ENCODE data around the gene MRPS27. TPM values are rescaled to one million over a fixed set of nuclear protein-coding genes. Genes with fewer than 3 reads are reported as not detected.

Gene MRPS27
- total and polyA plus RNA-seq, 2 of the 13 experiments (the other 11 are each of a cell fraction or from before 2014, with no cell fraction given): 71.8 to 115 TPM

- no peak for FAIRE-seq
- in situ Hi-C loops (cut with HindIII; ENCODE audit: extremely low pct_ligation_motif_present, low pct_unique_long_range_greater_than_20kb): no loop called here
- peaks cover 80% of the 10 kb centered on the region for H3K4me1 ChIP-seq (ENCODE audit: insufficient read depth, low read length)
Observed at GRCh38 chr5:72245546-72245945, 74.5 kb downstream of the MRPS27 start.

GRCh38 chr5:72244862-72245371 is 75.1 kb downstream of the MRPS27 start:
- DNase-seq (ENCODE audit: low spot score) (peak; percentile 54), FAIRE-seq (peak; percentile 95), ATAC-seq (peak; percentile 83)
- H3K4me3 ChIP-seq (replicated peaks in 1 of 3; ENCODE audit: insufficient read depth in 1 of 3, low read depth in 2 of 3, low read length in 3 of 3): no peak overlapping the region
- H3K36me3 ChIP-seq (replicated peaks in 1 of 2; ENCODE audit: control insufficient read depth in 1 of 2, insufficient read depth in 2 of 2, low read length in 2 of 2): 0 out of 5 replicates have a peak, but pooled peaks cover 0 to under 1% of the 10 kb centered on the region in 2 experiments
- intact Hi-C loops (cut with micrococcal nuclease; ENCODE audit: unreplicated experiment) (loop anchor here (1.0 to 2.0 kb wide), 3 partner anchors 50 to 108 kb away; no protein-coding TSS in a partner anchor), in situ Hi-C loops (cut with HindIII; ENCODE audit: extremely low pct_ligation_motif_present, low pct_unique_long_range_greater_than_20kb) (no loop called here)
- 83% methylated on average over 2 of the region's 2 CpGs for WGBS (ENCODE audit: low lambda C conversion rate)
- H3K9me3 ChIP-seq (ENCODE audit: low read length): no peaks in the 10 kb centered on the region
- CTCF ChIA-PET (ENCODE audit: low intra/inter-chr PET ratio, low total read pairs): interaction anchor here (1.2 kb wide), 1 partner anchor 63 kb away, joined by 6 read pairs; no protein-coding TSS in a partner anchor
- H3K27ac ChIP-seq (ENCODE audit: extremely low read length, insufficient read depth, low read length): no peak overlapping the region
- peaks cover 13% of the 10 kb centered on the region for H3K79me2 ChIP-seq (ENCODE audit: insufficient read depth, low read length)
- peaks cover 4% of the 10 kb centered on the region; the same call in 1 of the 2 replicates for H4K20me1 ChIP-seq (ENCODE audit: insufficient read depth, low read length)
- H3K4me1 ChIP-seq (ENCODE audit: insufficient read depth, low read length): peaks cover 84% of the 10 kb centered on the region
- POLR2A ChIA-PET: interaction anchor here (1.0 kb wide), 1 partner anchor 75 kb away, joined by 4 read pairs; the partner anchor contains the start of genes MRPS27 and PTCD2
- no peak overlapping the region for H2AFZ ChIP-seq (ENCODE audit: low read length)
- H3K4me2 ChIP-seq (ENCODE audit: low read depth, low read length): no peak overlapping the region
- H3K9ac ChIP-seq (ENCODE audit: insufficient read depth, low read depth, low read length): no peak overlapping the region
- H3K27me3 ChIP-seq (ENCODE audit: control insufficient read depth in 1 of 2, insufficient read depth in 2 of 2, low read length in 2 of 2): no peaks in the 10 kb centered on the region
- no TSS peak for BruUV-seq (replicated peaks)
- TF ChIP-seq TFAP4 (IDR thresholded peaks at IDR 0.05; ENCODE audit: borderline replicate concordance, low read depth) (peak; percentile 46; the same call in 1 of the 2 replicates), ZNF737 (CRISPR knock-in tag; IDR thresholded peaks at IDR 0.05; ENCODE audit: borderline replicate concordance) (no peak), MATR3 (CRISPR knock-in tag; IDR thresholded peaks at IDR 0.05) (no peak), ZNF724P (CRISPR knock-in tag; IDR thresholded peaks at IDR 0.05; ENCODE audit: borderline replicate concordance) (no peak), ZNF639 (CRISPR knock-in tag; conservative IDR thresholded peaks at IDR 0.05) (no peak), ZNF75D (CRISPR knock-in tag; IDR thresholded peaks at IDR 0.05; ENCODE audit: borderline replicate concordance) (no peak), GTF3A (CRISPR knock-in tag; conservative IDR thresholded peaks at IDR 0.05) (no peak), XRCC5 (optimal IDR thresholded peaks at IDR 0.05; ENCODE audit: low read length) (peak; percentile 45), STAG1 (CRISPR knock-in tag; IDR thresholded peaks at IDR 0.05) (peak; percentile 52), PHB2 (IDR thresholded peaks at IDR 0.05; ENCODE audit: partially characterized antibody) (no peak), RAD21 (CRISPR knock-in tag; IDR thresholded peaks at IDR 0.05) (0 out of 2 replicates have a peak, but pooled peaks have one; percentile 17), MTF2 (CRISPR knock-in tag; IDR thresholded peaks at IDR 0.05; ENCODE audit: borderline replicate concordance) (no peak), RARA (CRISPR knock-in tag; IDR thresholded peaks at IDR 0.05) (0 out of 2 replicates have a peak, but pooled peaks have one; percentile 12)

More at GRCh38 chr5:72245546-72245945, 74.5 kb downstream of the MRPS27 start:
- Histone ChIP-seq H3K27ac (ENCODE audit: extremely low read length, insufficient read depth, low read length) (no peak overlapping the region), H3K9me3 (ENCODE audit: low read length) (no peaks in the 10 kb centered on the region), H3K4me3 (replicated peaks in 1 of 3; ENCODE audit: insufficient read depth in 1 of 3, low read depth in 2 of 3, low read length in 3 of 3) (no peak overlapping the region), H3K36me3 (replicated peaks in 1 of 2; ENCODE audit: control insufficient read depth in 1 of 2, insufficient read depth in 2 of 2, low read length in 2 of 2) (no peaks in the 10 kb centered on the region), H2AFZ (ENCODE audit: low read length) (no peak overlapping the region), H3K27me3 (ENCODE audit: control insufficient read depth in 1 of 2, insufficient read depth in 2 of 2, low read length in 2 of 2) (no peaks in the 10 kb centered on the region), H3K79me2 (ENCODE audit: insufficient read depth, low read length) (peaks cover 15% of the 10 kb centered on the region), H3K9ac (ENCODE audit: insufficient read depth, low read depth, low read length) (no peak overlapping the region), H3K4me2 (ENCODE audit: low read depth, low read length) (no peak overlapping the region), H4K20me1 (ENCODE audit: insufficient read depth, low read length) (peaks cover 4% of the 10 kb centered on the region; the same call in 1 of the 2 replicates)
- BruUV-seq (replicated peaks): no TSS peak
- intact Hi-C loops (cut with micrococcal nuclease; ENCODE audit: unreplicated experiment): loop anchor here (1.0 to 2.0 kb wide), 3 partner anchors 50 to 109 kb away; no protein-coding TSS in a partner anchor
- CTCF ChIA-PET (ENCODE audit: low intra/inter-chr PET ratio, low total read pairs): interaction anchor here (1.2 kb wide), 1 partner anchor 62 kb away, joined by 6 read pairs; no protein-coding TSS in a partner anchor
- ATAC-seq (no peak), DNase-seq (ENCODE audit: low spot score) (no peak)
- POLR2A ChIA-PET: interaction anchor here (1.0 kb wide), 1 partner anchor 75 kb away, joined by 4 read pairs; the partner anchor contains the start of genes MRPS27 and PTCD2
- 96% methylated on average over 1 of the region's 1 CpG for WGBS (ENCODE audit: low lambda C conversion rate)
- TF ChIP-seq RFX5 (IDR thresholded peaks at IDR 0.05; ENCODE audit: low read depth, low read length) (no peak), ZNF891 (CRISPR knock-in tag; IDR thresholded peaks at IDR 0.05) (no peak), ZNF460 (CRISPR knock-in tag; IDR thresholded peaks at IDR 0.05; ENCODE audit: borderline replicate concordance) (no peak), ONECUT2 (CRISPR knock-in tag; IDR thresholded peaks at IDR 0.05) (no peak), ZNF83 (CRISPR knock-in tag; IDR thresholded peaks at IDR 0.05; ENCODE audit: borderline replicate concordance) (no peak)

Measured in HepG2 (cell line).